ENCODE measurements around the gene PEG3.
"Not testable (repeated sequence)": the region's sequence is repeated elsewhere in the genome, so short reads cannot be mapped to it uniquely, and the experiment has no call there.

The PEG3 gene

DNA sequence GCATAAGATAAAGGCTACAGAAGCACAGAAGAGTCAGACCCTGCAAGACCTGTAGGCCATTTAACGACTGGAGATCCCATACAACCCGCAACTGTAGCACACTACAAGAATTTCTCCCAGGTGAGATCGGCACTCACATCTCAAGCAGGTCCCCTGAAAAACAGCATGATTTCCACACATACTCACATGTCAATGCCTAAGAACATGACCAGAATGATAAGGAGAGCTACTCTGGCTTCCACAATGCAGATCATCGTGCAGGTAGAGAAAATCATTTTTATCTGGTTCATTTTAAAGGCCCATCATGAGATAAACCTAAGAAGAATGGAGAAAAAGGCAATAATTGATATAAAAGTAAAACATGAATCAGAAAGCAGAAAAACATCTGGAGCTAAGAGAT, 17.5 kb upstream of the PEG3 start:
- no peak for DNase-seq (ENCODE audit: low spot score)
- TF ChIP-seq, protein P1, sequence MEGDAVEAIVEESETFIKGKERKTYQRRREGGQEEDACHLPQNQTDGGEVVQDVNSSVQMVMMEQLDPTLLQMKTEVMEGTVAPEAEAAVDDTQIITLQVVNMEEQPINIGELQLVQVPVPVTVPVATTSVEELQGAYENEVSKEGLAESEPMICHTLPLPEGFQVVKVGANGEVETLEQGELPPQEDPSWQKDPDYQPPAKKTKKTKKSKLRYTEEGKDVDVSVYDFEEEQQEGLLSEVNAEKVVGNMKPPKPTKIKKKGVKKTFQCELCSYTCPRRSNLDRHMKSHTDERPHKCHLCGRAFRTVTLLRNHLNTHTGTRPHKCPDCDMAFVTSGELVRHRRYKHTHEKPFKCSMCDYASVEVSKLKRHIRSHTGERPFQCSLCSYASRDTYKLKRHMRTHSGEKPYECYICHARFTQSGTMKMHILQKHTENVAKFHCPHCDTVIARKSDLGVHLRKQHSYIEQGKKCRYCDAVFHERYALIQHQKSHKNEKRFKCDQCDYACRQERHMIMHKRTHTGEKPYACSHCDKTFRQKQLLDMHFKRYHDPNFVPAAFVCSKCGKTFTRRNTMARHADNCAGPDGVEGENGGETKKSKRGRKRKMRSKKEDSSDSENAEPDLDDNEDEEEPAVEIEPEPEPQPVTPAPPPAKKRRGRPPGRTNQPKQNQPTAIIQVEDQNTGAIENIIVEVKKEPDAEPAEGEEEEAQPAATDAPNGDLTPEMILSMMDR (IDR thresholded peaks at IDR 0.05; ENCODE audit: extremely low read depth, missing control alignments), result no peak

DNA sequence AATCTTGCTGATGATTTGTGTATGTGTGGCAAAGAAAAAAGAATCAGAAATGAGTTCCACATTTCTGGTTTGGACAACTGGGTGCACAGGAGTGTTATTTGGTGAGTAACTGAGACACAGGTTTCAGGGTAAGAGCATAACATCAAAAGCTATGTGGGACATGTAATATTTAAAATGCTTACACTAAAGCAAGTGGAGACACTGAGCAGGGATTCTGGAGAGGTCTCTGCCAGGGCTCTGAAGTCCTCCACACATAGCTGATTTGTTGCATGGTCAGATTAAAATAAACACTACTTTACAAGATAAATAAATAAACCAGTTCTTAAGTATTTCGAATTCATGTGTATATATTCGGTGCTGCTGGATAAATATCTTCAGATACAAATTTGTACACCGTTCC, 16.3 kb upstream of the PEG3 start:
- TF ChIP-seq, protein P1 (IDR thresholded peaks at IDR 0.05; ENCODE audit: extremely low read depth, missing control alignments), result no peak
- no peak for DNase-seq (ENCODE audit: low spot score)

DNA sequence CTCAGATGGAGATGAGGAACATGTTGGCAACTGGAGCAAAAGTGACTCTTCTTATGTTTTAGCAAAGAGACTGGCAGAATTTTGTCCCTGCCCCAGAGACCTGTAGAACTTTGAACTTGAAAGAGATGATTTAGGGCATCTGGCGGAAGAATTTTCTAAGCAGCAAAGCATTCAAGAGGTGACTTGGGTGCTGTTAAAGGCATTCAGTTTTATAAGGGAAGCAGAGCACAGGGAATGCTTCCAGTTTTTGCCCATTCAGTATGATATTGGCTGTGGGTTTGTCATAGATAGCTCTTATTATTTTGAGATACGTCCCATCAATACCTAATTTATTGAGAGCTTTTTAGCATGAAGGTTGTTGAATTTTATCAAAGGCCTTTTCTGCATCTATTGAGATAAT, 11.8 kb upstream of the PEG3 start:
- DNase-seq (ENCODE audit: low spot score), result not testable (repeated sequence)

DNA sequence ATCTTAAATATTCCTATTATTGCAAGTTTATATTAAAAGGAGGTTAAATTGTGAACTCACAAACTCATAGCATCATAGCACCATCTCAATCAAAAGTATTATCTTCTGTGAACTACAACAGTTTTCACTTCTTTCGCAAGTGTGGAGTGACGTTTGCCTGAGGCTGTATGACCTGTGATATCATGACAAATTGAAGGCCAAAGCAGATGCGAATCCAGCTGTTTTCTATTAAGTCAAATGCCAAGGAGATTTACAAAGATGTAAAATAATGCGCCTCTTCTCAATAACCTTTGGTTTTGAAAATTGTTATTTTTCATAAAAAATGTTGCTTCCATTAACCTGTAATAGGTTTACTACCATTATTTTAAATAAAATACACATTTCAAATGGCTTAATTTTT, 7.6 kb upstream of the PEG3 start:
- TF ChIP-seq, protein P1 (IDR thresholded peaks at IDR 0.05; ENCODE audit: extremely low read depth, missing control alignments), result no peak

DNA sequence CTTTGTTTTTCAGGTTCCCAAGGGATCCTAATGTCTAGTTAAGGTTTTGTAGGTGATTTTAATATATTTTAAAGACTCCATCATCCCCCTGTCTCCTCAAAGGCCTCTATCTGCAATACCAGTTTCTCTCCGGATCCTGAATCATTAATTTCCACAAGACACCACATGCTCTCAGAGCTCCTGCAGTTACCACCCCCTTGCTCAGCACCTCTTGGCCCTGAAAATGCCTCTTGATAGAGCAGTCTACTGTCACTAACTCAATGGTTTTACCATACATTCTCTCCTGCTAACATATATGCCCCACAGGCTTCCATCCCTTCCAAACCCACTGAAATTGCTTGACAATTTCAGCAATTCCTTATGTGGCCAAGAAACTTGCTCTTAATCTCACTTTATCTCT, 1.9 kb upstream of the PEG3 start:
- no peak for DNase-seq (ENCODE audit: low spot score)
- TF ChIP-seq, protein P1 (IDR thresholded peaks at IDR 0.05; ENCODE audit: extremely low read depth, missing control alignments), result no peak

More for the DNA sequence above, 7.6 kb upstream of the PEG3 start:
- no peak for DNase-seq (ENCODE audit: low spot score)

DNA sequence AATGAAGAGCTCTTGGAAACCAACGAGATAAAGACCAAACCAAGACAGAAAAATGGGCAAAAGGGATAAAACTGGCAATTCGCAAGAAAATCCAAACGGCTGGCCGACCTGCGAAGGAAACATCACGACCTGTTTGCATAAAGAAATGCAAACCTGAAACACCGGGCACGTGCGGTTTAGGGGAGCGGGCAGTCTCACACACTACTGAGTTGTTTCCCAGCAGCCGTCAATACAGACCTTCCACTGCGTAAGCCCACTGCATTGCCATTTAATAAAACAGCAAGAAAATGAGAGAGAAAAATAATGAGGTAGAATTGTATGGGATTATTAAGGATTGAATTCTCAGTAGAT, 642 bp upstream of the PEG3 start:
- DNase-seq (ENCODE audit: low spot score), result no peak
- TF ChIP-seq, protein P1 (IDR thresholded peaks at IDR 0.05; ENCODE audit: extremely low read depth, missing control alignments), result no peak

DNA sequence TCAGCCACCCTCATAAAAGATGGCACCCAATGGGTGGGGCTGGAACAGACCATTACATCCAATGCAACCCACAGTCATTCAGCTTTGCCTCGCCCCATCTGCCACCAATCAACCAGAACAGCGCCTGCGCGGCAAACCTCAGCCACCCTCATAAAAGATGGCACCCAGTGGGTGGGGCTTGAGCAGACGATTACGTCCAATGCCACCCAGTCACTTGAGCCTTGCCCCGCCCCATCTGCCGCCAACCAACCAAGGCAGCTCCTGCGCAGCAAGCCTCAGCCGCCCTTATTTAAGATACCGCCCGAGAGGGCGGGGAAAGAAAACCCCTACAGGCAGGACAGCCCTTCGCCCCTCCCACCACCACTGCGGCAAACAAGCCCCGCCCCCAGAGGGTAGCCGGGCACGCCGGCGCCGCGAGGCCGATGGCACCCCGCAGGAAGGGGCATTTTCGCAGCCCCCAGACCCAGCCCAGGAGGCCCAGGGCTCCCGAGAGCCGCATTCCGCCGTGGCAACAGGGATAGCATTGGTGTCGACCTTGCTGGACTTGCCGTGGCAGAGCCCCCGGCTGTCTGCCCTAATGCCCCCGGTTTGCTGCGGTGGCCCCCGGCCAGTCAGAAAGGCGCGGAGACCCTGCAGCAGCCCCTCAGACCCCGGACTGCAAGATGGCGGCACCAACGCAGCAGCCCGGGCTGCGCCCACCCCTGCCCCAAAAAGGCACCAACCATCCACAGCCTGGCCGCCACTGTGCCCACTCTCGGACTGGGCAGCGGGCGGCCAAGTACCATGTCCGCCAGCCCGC, 675 bp downstream of the PEG3 start:
- no peak for DNase-seq (ENCODE audit: low spot score)
- TF ChIP-seq, protein P1 (IDR thresholded peaks at IDR 0.05; ENCODE audit: extremely low read depth, missing control alignments), result no peak
